Measurements from ENCODE around the gene CORO2B. TPM values are rescaled to one million over a fixed set of nuclear protein-coding genes. Genes with fewer than 3 reads are reported as not detected.

Gene CORO2B
- total RNA-seq, 1 donor from 2014 or later: 1.0 TPM

DNA sequence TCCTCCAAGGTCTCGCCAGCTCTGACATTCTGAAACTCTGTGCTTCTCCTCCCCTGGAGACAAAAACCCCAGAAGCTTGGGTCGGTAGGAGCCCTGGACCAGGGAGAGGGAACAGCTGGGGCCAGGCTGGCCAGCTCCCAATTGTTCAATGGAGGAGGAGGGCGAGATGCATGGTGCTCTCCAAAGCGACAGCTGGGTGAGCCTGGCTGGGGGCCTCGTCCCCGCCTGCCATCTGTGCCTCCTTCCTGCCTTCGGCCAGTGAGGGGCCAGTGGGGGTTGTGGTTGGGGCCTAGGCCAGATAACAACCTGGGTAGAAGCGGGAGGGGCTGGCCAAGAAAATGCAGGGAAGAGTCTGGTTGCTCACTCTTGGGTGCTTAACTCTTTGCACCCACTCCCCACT is 79.4 kb downstream of the CORO2B start:
- Histone ChIP-seq H3K4me2 (no peak overlapping the region), H3K36me3 (no peaks in the 10 kb centered on the region), H3K27ac (no peak overlapping the region), H4K20me1 (ENCODE audit: low read depth) (no peaks in the 10 kb centered on the region), H3F3A (ENCODE audit: low read depth) (no peaks in the 10 kb centered on the region), H2AFZ (replicated peaks) (no peak overlapping the region), H3K9ac (no peak overlapping the region), H3K9me3 (ENCODE audit: low read depth) (no peaks in the 10 kb centered on the region), H3K4me3 (no peak overlapping the region), H3K79me2 (ENCODE audit: low read depth) (no peaks in the 10 kb centered on the region), H3K4me1 (peaks cover 15% of the 10 kb centered on the region), H3K27me3 (no peaks in the 10 kb centered on the region)
- no peak overlapping the region for H3K4me3 Mint-ChIP-seq
- no peak for DNase-seq (ENCODE audit: low spot score)
- H3K27me3 Mint-ChIP-seq (ENCODE audit: insufficient read depth, low read depth): no peaks in the 10 kb centered on the region
- peaks cover 10% of the 10 kb centered on the region for H3K4me1 Mint-ChIP-seq
- H3K27ac Mint-ChIP-seq: no peak overlapping the region
- peaks cover 12% of the 10 kb centered on the region for H3K36me3 Mint-ChIP-seq
- H3K9me3 Mint-ChIP-seq: peaks cover 4% of the 10 kb centered on the region
- no peak for TF ChIP-seq EZH2 (IDR thresholded peaks at IDR 0.05)
- TF ChIP-seq EZH2phosphoT487 (IDR thresholded peaks at IDR 0.05): no peak
- TF ChIP-seq, protein P1, sequence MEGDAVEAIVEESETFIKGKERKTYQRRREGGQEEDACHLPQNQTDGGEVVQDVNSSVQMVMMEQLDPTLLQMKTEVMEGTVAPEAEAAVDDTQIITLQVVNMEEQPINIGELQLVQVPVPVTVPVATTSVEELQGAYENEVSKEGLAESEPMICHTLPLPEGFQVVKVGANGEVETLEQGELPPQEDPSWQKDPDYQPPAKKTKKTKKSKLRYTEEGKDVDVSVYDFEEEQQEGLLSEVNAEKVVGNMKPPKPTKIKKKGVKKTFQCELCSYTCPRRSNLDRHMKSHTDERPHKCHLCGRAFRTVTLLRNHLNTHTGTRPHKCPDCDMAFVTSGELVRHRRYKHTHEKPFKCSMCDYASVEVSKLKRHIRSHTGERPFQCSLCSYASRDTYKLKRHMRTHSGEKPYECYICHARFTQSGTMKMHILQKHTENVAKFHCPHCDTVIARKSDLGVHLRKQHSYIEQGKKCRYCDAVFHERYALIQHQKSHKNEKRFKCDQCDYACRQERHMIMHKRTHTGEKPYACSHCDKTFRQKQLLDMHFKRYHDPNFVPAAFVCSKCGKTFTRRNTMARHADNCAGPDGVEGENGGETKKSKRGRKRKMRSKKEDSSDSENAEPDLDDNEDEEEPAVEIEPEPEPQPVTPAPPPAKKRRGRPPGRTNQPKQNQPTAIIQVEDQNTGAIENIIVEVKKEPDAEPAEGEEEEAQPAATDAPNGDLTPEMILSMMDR (IDR thresholded peaks at IDR 0.05): no peak

DNA sequence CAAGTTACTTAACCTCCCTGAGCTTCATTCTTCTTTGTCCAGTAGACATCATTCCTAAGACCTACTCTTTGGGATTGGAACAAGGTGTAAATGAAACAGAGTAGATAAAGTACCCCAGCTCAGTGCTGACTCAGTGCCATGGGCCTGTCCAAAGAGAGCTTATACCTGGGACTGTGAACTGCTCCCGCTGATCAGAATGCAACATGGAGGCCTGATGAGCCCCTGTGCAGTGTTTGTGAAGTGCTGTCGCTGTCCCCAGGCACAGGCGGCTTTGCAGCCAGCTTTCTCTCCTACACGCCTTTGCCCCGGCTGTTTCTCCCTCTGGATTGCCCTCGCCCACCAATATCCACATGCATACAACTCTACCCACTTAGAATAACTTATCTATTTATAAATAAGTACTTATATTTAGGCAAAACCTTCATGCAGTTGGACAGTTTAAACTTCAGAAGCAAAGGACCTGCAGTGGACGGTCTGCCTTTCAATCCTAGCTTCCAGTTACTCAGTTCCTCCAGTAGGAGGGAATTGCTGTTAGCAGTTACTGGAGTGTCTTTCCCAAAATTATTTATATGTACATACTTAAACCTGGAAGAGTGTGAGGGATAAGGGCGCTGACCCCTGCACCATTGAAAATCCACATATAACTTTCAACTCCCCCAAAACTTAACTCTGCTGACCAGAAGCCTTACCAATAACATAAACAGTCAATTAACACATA is 80.0 kb downstream of the CORO2B start:
- Histone ChIP-seq H2AFZ (replicated peaks) (no peak overlapping the region), H3K27me3 (no peaks in the 10 kb centered on the region), H3K36me3 (no peaks in the 10 kb centered on the region), H3K4me1 (peaks cover 14% of the 10 kb centered on the region), H3K27ac (no peak overlapping the region), H3K9me3 (ENCODE audit: low read depth) (no peaks in the 10 kb centered on the region), H3K79me2 (ENCODE audit: low read depth) (no peaks in the 10 kb centered on the region), H4K20me1 (ENCODE audit: low read depth) (no peaks in the 10 kb centered on the region), H3K9ac (no peak overlapping the region), H3F3A (ENCODE audit: low read depth) (no peaks in the 10 kb centered on the region), H3K4me2 (no peak overlapping the region), H3K4me3 (no peak overlapping the region)
- Mint-ChIP-seq H3K4me1 (peaks cover 4% of the 10 kb centered on the region), H3K36me3 (peaks cover 17% of the 10 kb centered on the region), H3K27me3 (ENCODE audit: insufficient read depth, low read depth) (no peaks in the 10 kb centered on the region), H3K27ac (no peak overlapping the region), H3K4me3 (no peak overlapping the region), H3K9me3 (peaks cover 9% of the 10 kb centered on the region)
- DNase-seq (ENCODE audit: low spot score): no peak
- TF ChIP-seq EZH2 (IDR thresholded peaks at IDR 0.05) (no peak), EZH2phosphoT487 (IDR thresholded peaks at IDR 0.05) (no peak)
- TF ChIP-seq, protein P1 (IDR thresholded peaks at IDR 0.05): peak; percentile 13

DNA sequence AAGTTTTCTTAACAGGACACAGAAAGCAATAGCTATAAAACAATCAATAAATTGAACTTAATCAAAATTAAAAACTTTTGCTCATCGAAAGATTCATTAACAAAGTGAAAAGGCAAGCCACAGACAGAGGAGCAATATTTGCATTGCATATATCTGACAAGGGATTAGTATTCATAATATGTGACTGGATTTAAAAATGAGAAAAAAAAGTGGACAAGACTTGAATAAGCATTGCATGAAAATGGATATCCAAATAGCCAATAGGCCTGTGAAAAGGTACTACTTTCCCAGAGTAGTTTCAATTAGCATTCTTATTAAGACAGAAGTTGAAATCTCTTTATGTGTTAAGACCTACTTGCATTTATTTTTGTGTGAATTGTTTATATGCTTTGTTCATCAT is 84.7 kb downstream of the CORO2B start:
- peaks cover 20% of the 10 kb centered on the region for H3K36me3 Mint-ChIP-seq
- peaks cover 5% of the 10 kb centered on the region for H3K27me3 Mint-ChIP-seq (ENCODE audit: insufficient read depth, low read depth)
- H3K4me1 Mint-ChIP-seq: peaks cover 10% of the 10 kb centered on the region
- no peaks in the 10 kb centered on the region for H4K20me1 ChIP-seq (ENCODE audit: low read depth)
- H3K4me2 ChIP-seq: no peak overlapping the region
- H3F3A ChIP-seq (ENCODE audit: low read depth): peaks cover 10% of the 10 kb centered on the region
- H3K9me3 ChIP-seq (ENCODE audit: low read depth): no peaks in the 10 kb centered on the region
- no peak overlapping the region for H2AFZ ChIP-seq (replicated peaks)
- peaks cover 12% of the 10 kb centered on the region for H3K9me3 Mint-ChIP-seq
- H3K27ac Mint-ChIP-seq: no peak overlapping the region
- no peak for DNase-seq (ENCODE audit: low spot score)
- no peak overlapping the region for H3K27ac ChIP-seq
- TF ChIP-seq, protein P1 (IDR thresholded peaks at IDR 0.05): no peak
- no peak for TF ChIP-seq EZH2phosphoT487 (IDR thresholded peaks at IDR 0.05)
- TF ChIP-seq EZH2 (IDR thresholded peaks at IDR 0.05): no peak
- H3K4me3 ChIP-seq: no peak overlapping the region
- no peak overlapping the region for H3K9ac ChIP-seq
- no peaks in the 10 kb centered on the region for H3K27me3 ChIP-seq
- H3K36me3 ChIP-seq: no peaks in the 10 kb centered on the region
- no peak overlapping the region for H3K4me3 Mint-ChIP-seq
- H3K4me1 ChIP-seq: peaks cover 21% of the 10 kb centered on the region
- H3K79me2 ChIP-seq (ENCODE audit: low read depth): no peaks in the 10 kb centered on the region

All from neural progenitor cell (in vitro differentiated cells).